OCI-LY1 (cell line): ENCODE results near the gene BST1.
A peak's percentile ranks its signal among the peaks of the same experiment; 100 is the strongest.

Experiments used
- H2AFZ ChIP-seq: fragments of 200-600 bp; sonication (generic), shearing (Covaris generic); 2 replicates; pipeline ENCODE4 v1.6.0; 2014; ENCODE audit warnings: antibody characterized with exemption, mild to moderate bottlenecking, low read length
- H3F3A ChIP-seq: fragments of 200-600 bp; sonication (generic), shearing (Covaris generic); 2 replicates; pipeline ENCODE4 v1.6.0; 2014; ENCODE audit warnings: mild to moderate bottlenecking, antibody characterized with exemption, low read length, moderate library complexity; ENCODE audit not compliant: insufficient read depth
- H3K27ac ChIP-seq: fragments of 200-600 bp; sonication (generic); 2 replicates; pipeline ENCODE4 v1.5.1; 2014; ENCODE audit warnings: low read length, mixed run types, mild to moderate bottlenecking, low read depth; ENCODE audit not compliant: poor library complexity, severe bottlenecking
- H3K27me3 ChIP-seq: fragments of 200-600 bp; sonication (generic); 2 replicates; pipeline ENCODE4 v1.6.0; 2014; ENCODE audit warnings: antibody characterized with exemption, mild to moderate bottlenecking, low read length, moderate library complexity; ENCODE audit not compliant: insufficient read depth
- H3K36me3 ChIP-seq: fragments of 200-600 bp; sonication (generic); 2 replicates; pipeline ENCODE4 v1.6.1; 2014; ENCODE audit warnings: mild to moderate bottlenecking, antibody characterized with exemption, low read length, moderate library complexity, mixed read lengths; ENCODE audit not compliant: insufficient read depth
- H3K4me1 ChIP-seq: fragments of 200-600 bp; sonication (generic); 2 replicates; pipeline ENCODE4 v1.5.1; 2014; ENCODE audit warnings: mild to moderate bottlenecking, low read length, moderate library complexity; ENCODE audit not compliant: insufficient read depth, severe bottlenecking
- H3K4me2 ChIP-seq: fragments of 200-600 bp; sonication (generic), shearing (Covaris generic); 2 replicates; pipeline ENCODE4 v1.6.1; 2014; ENCODE audit warnings: low read length
- H3K4me3 ChIP-seq: fragments of 200-600 bp; sonication (generic); 2 replicates; pipeline ENCODE4 v1.5.1; 2014; ENCODE audit warnings: low read length, low read depth, mild to moderate bottlenecking, mixed read lengths; ENCODE audit not compliant: poor library complexity, severe bottlenecking
- H3K79me2 ChIP-seq: fragments of 200-600 bp; shearing (Covaris generic); 2 replicates; pipeline ENCODE4 v1.6.1; 2016; ENCODE audit warnings: mixed run types, low read length, mixed read lengths; ENCODE audit not compliant: insufficient read depth
- H3K9ac ChIP-seq: fragments of 200-600 bp; sonication (generic), shearing (Covaris generic); 2 replicates; pipeline ENCODE4 v1.6.1; 2014; ENCODE audit warnings: mild to moderate bottlenecking, low read length, mixed read lengths
- H3K9me2 ChIP-seq: fragments of 200-600 bp; sonication (generic), shearing (Covaris generic); 2 replicates; pipeline ENCODE4 v1.6.1; 2014; ENCODE audit warnings: low read depth, mild to moderate bottlenecking, low read length, mixed read lengths
- H3K9me3 ChIP-seq: fragments of 200-600 bp; shearing (Covaris generic); 2 replicates; pipeline ENCODE4 v1.6.1; 2014; ENCODE audit warnings: low read length, mixed read lengths
- H4K20me1 ChIP-seq: fragments of 200-600 bp; sonication (generic), shearing (Covaris generic); 2 replicates; pipeline ENCODE4 v1.6.0; 2016; ENCODE audit warnings: mild to moderate bottlenecking, low read length; ENCODE audit not compliant: insufficient read depth
- CTCF ChIP-seq: fragments of 200-600 bp; sonication (generic), shearing (Covaris generic); IDR thresholded peaks from 2 replicates; pipeline ENCODE4 v1.5.1; 2017; ENCODE audit warnings: mild to moderate bottlenecking, antibody characterized with exemption, low read length, moderate library complexity, mixed read lengths
- EZH2 ChIP-seq: fragments of 200-600 bp; sonication (generic), shearing (Covaris generic); IDR thresholded peaks from 2 replicates; pipeline ENCODE4 v1.8.0; 2017; ENCODE audit warnings: borderline replicate concordance, mixed run types, mild to moderate bottlenecking, antibody characterized with exemption, low read length, moderate library complexity, mixed read lengths

Gene BST1

DNA sequence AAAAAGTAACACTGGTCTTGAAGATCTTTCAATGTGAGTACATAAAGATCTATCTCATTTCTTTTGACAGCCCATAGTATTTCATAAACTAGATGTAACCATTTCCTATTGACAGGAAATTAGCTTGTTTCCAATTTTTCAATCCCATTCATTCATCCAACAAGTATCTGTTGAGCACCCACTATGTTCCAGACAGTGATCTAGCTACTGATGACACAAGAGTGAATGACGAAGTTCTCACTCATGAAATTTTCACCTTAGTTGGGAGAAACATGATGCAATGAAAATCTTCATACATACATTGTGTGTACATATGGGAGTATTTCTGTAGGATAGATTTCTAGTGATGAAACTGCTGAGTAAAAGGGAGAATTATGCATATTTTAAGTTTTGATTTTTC, 76.9 kb downstream of the BST1 start:
- H2AFZ ChIP-seq: no peak overlapping the region
- H3K79me2 ChIP-seq: peaks cover 5% of the 10 kb centered on the region
- H3F3A ChIP-seq: no peaks in the 10 kb centered on the region
- H3K9me3 ChIP-seq: no peaks in the 10 kb centered on the region
- TF ChIP-seq CTCF (no peak), EZH2 (no peak)
- H4K20me1 ChIP-seq: no peaks in the 10 kb centered on the region
- no peaks in the 10 kb centered on the region for H3K27me3 ChIP-seq
- peaks cover 62% of the 10 kb centered on the region for H3K4me1 ChIP-seq
- H3K4me3 ChIP-seq: peak overlapping the region; percentile 84
- peak overlapping the region; percentile 93 for H3K4me2 ChIP-seq
- H3K36me3 ChIP-seq: peaks cover 32% of the 10 kb centered on the region
- peak overlapping the region; percentile 89 for H3K9ac ChIP-seq
- peak overlapping the region; percentile 82 for H3K27ac ChIP-seq
- H3K9me2 ChIP-seq: no peaks in the 10 kb centered on the region

- H3K4me3 ChIP-seq: peak overlapping the region; percentile 10
- no peaks in the 10 kb centered on the region for H3F3A ChIP-seq
- H4K20me1 ChIP-seq: no peaks in the 10 kb centered on the region
Observed at GRCh38 chr4:15781427-15782095, 78.7 kb downstream of the BST1 start.

More at GRCh38 chr4:15781427-15782095, 78.7 kb downstream of the BST1 start:
- Histone ChIP-seq H3K27ac (peak overlapping the region; percentile 91), H3K9me3 (no peaks in the 10 kb centered on the region), H3K79me2 (peaks cover 5% of the 10 kb centered on the region), H2AFZ (no peak overlapping the region), H3K9me2 (no peaks in the 10 kb centered on the region), H3K9ac (no peak overlapping the region), H3K4me2 (peak overlapping the region; percentile 46), H3K36me3 (peaks cover 42% of the 10 kb centered on the region), H3K4me1 (peaks cover 69% of the 10 kb centered on the region), H3K27me3 (no peaks in the 10 kb centered on the region)
- no peak for TF ChIP-seq EZH2
- TF ChIP-seq CTCF: no peak
